ENCODE measurements around the gene SMARCA1. TPM values are rescaled to one million over a fixed set of nuclear protein-coding genes. Genes with fewer than 3 reads are reported as not detected.

Gene SMARCA1
- total and polyA plus RNA-seq, 2 of the 4 experiments (the other 2 are of a cell fraction), result 31.0 to 32.8 TPM

GRCh38 chrX:129534816-129535578, 11.7 kb upstream of the SMARCA1 start (continued):
- TF ChIP-seq CTCF (conservative IDR thresholded peaks at IDR 0.05; ENCODE audit: low read depth, low read length) (no peak), RFX5 (IDR thresholded peaks at IDR 0.05; ENCODE audit: low read depth, low read length) (no peak), MXI1 (IDR thresholded peaks at IDR 0.05; ENCODE audit: borderline replicate concordance, low read depth, low read length) (no peak), POLR2A (IDR thresholded peaks at IDR 0.05; ENCODE audit: low read depth, low read length) (no peak), CHD1 (IDR thresholded peaks at IDR 0.05; ENCODE audit: low read depth, low read length) (no peak)

All from IMR-90 (cell line).